GM06990 (cell line): ENCODE measurements around the gene RRBP1.

Experiments
- DNase-seq: peaks from one replicate; pipeline ENCODE4 v3.0.0-alpha.2; 2011; ENCODE audit not compliant: insufficient read length; ENCODE audit errors: extremely low read depth
- H3K27me3 ChIP-seq: replicated peaks from 2 replicates; pipeline ENCODE4 v1.6.0; 2011; ENCODE audit warnings: low read length; ENCODE audit not compliant: control insufficient read depth, insufficient read depth
- H3K36me3 ChIP-seq: 2 replicates; pipeline ENCODE4 v1.5.1; 2011; ENCODE audit warnings: low read length; ENCODE audit not compliant: control insufficient read depth, insufficient read depth
- H3K4me3 ChIP-seq: replicated peaks from 2 replicates; pipeline ENCODE4 v1.5.1; 2011; ENCODE audit warnings: low read depth, mild to moderate bottlenecking, control low read depth, low read length
- TF ChIP-seq, protein P1 (sequence below): IDR thresholded peaks from 2 replicates; pipeline ENCODE4 v1.5.1; 2011; ENCODE audit warnings: low read length, control low read depth, mild to moderate bottlenecking, inconsistent platforms; ENCODE audit not compliant: insufficient read depth, poor library complexity, severe bottlenecking

Gene RRBP1

DNA sequence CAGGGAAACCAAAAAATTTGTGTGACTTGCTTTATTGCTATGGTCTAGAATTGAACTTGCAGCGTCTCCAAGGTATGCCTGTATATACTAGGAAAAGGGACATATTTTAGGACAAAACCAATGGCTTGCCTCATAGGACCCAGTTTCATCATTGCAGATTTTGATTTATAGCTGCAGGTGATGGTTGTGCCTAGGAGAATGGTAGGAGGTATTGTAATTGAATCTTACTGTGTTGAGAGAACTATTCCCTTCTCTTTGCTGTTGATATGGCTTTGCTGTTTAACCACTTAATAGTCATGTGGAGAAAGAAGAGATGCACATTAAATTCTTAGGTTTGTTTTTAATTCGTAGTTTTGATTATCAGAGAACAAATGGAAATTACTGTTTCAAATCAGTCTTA is 95.8 kb downstream of the RRBP1 start:
- H3K36me3 ChIP-seq, result no peaks in the 10 kb centered on the region
- no peak for DNase-seq
- TF ChIP-seq, protein P1, sequence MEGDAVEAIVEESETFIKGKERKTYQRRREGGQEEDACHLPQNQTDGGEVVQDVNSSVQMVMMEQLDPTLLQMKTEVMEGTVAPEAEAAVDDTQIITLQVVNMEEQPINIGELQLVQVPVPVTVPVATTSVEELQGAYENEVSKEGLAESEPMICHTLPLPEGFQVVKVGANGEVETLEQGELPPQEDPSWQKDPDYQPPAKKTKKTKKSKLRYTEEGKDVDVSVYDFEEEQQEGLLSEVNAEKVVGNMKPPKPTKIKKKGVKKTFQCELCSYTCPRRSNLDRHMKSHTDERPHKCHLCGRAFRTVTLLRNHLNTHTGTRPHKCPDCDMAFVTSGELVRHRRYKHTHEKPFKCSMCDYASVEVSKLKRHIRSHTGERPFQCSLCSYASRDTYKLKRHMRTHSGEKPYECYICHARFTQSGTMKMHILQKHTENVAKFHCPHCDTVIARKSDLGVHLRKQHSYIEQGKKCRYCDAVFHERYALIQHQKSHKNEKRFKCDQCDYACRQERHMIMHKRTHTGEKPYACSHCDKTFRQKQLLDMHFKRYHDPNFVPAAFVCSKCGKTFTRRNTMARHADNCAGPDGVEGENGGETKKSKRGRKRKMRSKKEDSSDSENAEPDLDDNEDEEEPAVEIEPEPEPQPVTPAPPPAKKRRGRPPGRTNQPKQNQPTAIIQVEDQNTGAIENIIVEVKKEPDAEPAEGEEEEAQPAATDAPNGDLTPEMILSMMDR, result no peak
- no peaks in the 10 kb centered on the region for H3K27me3 ChIP-seq
- no peak overlapping the region for H3K4me3 ChIP-seq

DNA sequence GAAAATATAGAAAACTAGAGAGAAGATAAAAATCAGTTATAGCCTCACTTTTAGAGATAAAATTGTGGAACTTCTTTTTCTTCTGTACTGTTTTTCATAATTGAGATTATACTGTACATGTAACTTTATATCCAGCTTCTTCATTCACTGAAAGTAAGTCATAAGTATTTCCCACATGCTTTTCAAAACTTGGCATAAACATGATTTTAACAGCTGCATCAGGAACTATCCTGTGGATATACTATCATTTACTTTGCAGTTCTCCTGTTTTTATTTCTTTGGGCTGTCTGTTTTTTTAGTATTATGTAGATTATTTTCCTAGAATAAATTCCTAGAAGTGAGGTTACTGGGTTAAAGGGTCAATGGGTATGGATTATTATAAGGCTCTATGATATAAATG is 97.4 kb downstream of the RRBP1 start:
- TF ChIP-seq, protein P1, result no peak
- H3K27me3 ChIP-seq, result no peaks in the 10 kb centered on the region
- no peak overlapping the region for H3K4me3 ChIP-seq
- H3K36me3 ChIP-seq, result no peaks in the 10 kb centered on the region
- DNase-seq, result no peak

DNA sequence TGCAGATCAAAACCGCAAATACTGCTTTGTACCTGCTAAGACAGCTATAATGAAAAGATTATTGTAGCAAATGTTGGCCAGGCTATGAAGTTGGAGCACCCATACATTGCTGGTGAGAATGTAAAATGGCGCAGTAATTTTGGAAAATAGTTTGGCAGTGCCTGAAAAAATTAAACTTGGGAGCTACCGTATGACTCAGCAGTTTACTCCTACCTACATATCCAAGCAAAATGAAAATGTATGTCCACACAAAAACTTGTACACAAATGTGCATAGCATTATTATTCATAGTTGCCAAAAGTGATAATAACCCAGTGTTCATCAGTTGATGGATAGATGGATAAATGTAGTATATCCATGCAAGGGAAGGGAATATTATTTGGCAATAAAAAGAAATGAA is 98.9 kb downstream of the RRBP1 start:
- Histone ChIP-seq H3K36me3 (no peaks in the 10 kb centered on the region), H3K27me3 (no peaks in the 10 kb centered on the region), H3K4me3 (no peak overlapping the region)
- DNase-seq, result no peak
- TF ChIP-seq, protein P1, result no peak

DNA sequence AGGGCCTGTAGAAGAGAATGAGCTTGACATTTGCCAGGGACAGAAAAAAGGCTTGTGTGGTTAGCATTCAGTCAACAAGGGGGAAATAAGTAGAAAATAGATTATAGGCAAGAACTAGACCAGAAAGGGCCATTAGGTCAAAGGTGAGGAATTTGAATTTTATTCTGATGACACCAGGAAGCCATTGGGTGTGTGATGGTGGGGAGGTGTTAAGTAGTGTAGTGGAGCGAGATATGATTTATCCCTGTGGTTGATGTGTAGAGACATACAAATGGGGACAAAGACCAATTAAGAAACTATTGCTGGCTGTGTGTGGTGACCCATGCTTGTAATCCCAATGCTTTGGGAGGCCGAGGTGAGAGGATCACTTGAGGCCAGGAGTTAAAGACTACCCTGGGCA is 101.1 kb downstream of the RRBP1 start:
- H3K27me3 ChIP-seq, result no peaks in the 10 kb centered on the region
- TF ChIP-seq, protein P1, result no peak

DNA sequence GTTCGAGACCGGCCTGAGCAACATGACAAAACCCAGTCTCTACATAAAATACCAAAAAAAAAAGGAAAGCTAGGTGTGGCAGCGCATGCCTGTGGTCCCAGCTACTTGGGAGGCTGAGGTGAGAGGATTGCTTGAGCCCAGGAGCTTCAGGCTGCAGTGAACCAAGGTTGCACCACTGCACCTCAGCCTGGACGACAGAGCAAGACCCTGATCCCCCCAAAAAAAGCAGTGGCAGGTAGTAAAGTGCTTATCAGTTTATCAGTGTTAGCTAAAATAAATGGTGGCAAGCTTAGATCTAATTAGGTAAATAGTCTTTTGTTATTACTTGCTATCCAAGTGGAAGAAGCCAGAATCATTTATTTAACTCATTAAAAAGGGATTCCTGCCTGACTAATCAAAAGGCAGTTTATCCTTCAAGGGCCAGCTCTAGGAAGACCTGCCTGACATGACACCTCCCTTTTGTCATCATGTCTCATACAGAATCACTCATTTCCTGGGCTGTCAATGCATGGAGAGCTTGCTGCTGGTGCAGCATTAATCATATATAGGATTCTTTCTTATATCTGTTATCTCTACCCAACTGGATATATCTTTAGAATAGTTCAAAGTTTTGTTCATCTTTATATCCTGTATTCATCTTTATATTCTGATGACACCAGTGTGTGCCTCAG is 102.5 kb downstream of the RRBP1 start:
- DNase-seq, result no peak
- TF ChIP-seq, protein P1, result no peak
- H3K36me3 ChIP-seq, result no peaks in the 10 kb centered on the region
- H3K4me3 ChIP-seq, result no peak overlapping the region
- H3K27me3 ChIP-seq, result no peaks in the 10 kb centered on the region

More for the DNA sequence above, 101.1 kb downstream of the RRBP1 start:
- no peaks in the 10 kb centered on the region for H3K36me3 ChIP-seq
- DNase-seq, result no peak
- H3K4me3 ChIP-seq, result no peak overlapping the region

DNA sequence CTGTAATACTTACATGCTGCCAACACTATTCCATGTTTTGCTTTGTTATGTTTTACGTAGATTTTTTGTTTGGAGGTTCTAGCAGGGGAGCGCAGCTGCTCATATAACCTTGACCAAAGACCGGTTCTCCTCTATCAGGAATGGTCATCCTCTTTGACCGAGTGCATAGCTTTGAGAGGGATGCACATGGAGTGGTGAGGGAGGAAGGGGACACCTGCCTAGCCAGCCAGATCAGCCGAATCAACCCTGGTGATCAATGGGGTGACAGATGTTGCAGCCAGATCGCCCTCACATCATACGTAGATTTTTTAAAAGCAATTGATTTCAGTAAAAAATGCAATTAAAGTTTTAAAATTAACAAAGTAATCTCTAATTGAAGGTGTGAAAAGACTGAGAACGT is 105.8 kb downstream of the RRBP1 start:
- Histone ChIP-seq H3K36me3 (no peaks in the 10 kb centered on the region), H3K27me3 (no peaks in the 10 kb centered on the region), H3K4me3 (no peak overlapping the region)
- TF ChIP-seq, protein P1, result no peak
- DNase-seq, result no peak
